Measurements from ENCODE around the gene KCNJ15. TPM values are rescaled to one million over a fixed set of nuclear protein-coding genes. Genes with fewer than 3 reads are reported as not detected.
A peak's percentile ranks its signal among the peaks of the same experiment; 100 is the strongest.

Gene KCNJ15
- total and polyA plus RNA-seq, 2 experiments from 2014 or later: not detected

DNA sequence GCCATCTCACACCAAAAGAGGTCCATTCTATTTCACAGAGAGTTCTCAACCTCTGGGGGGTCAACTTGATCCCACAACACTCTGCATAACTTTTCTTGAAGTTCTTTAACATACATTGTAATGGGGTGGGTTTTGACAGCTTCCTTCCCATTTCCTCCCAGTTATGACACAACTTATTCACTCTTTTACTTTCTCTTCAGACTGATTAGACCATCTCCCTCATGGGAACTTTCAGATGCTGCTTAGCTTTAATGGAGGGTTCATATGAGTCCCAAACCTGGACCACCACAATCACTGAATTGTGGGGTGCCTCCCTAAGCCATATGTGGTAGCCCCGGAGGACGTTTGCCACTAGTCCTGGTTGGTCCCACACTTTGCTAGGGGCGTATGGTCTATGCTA lies 28.3 kb upstream of the KCNJ15 start:
- DNase-seq (ENCODE audit: low spot score) (no peak), ATAC-seq (no peak)
- peaks cover 26% of the 10 kb centered on the region for H3K36me3 ChIP-seq (ENCODE audit: insufficient read depth)
- no peak overlapping the region for H3K4me3 ChIP-seq
- Mint-ChIP-seq H3K4me3 (peak overlapping the region; percentile 43; the same call in 2 of the 3 replicates), H3K4me1 (peaks cover 9% of the 10 kb centered on the region; the same call in 2 of the 3 replicates), H3K27me3 (ENCODE audit: insufficient read depth, low read depth, poor library complexity) (peaks cover 14% of the 10 kb centered on the region), H3K9me3 (peaks cover 87% of the 10 kb centered on the region), H3K36me3 (ENCODE audit: low read depth) (peaks cover 80% of the 10 kb centered on the region), H3K27ac (no peak overlapping the region)
- peaks cover 2% of the 10 kb centered on the region; the same call in 1 of the 2 replicates for H3K9me2 ChIP-seq (ENCODE audit: insufficient read depth)
- no peak for TF ChIP-seq POLR2AphosphoS5 (IDR thresholded peaks at IDR 0.05; ENCODE audit: low read depth)
- no peak for TF ChIP-seq NANOG (IDR thresholded peaks at IDR 0.05; ENCODE audit: borderline replicate concordance)
- no peak for TF ChIP-seq JUNB (IDR thresholded peaks at IDR 0.05; ENCODE audit: unreplicated experiment)
- TF ChIP-seq, protein P1, sequence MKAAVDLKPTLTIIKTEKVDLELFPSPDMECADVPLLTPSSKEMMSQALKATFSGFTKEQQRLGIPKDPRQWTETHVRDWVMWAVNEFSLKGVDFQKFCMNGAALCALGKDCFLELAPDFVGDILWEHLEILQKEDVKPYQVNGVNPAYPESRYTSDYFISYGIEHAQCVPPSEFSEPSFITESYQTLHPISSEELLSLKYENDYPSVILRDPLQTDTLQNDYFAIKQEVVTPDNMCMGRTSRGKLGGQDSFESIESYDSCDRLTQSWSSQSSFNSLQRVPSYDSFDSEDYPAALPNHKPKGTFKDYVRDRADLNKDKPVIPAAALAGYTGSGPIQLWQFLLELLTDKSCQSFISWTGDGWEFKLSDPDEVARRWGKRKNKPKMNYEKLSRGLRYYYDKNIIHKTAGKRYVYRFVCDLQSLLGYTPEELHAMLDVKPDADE (IDR thresholded peaks at IDR 0.05): no peak
- TF ChIP-seq, protein P2, sequence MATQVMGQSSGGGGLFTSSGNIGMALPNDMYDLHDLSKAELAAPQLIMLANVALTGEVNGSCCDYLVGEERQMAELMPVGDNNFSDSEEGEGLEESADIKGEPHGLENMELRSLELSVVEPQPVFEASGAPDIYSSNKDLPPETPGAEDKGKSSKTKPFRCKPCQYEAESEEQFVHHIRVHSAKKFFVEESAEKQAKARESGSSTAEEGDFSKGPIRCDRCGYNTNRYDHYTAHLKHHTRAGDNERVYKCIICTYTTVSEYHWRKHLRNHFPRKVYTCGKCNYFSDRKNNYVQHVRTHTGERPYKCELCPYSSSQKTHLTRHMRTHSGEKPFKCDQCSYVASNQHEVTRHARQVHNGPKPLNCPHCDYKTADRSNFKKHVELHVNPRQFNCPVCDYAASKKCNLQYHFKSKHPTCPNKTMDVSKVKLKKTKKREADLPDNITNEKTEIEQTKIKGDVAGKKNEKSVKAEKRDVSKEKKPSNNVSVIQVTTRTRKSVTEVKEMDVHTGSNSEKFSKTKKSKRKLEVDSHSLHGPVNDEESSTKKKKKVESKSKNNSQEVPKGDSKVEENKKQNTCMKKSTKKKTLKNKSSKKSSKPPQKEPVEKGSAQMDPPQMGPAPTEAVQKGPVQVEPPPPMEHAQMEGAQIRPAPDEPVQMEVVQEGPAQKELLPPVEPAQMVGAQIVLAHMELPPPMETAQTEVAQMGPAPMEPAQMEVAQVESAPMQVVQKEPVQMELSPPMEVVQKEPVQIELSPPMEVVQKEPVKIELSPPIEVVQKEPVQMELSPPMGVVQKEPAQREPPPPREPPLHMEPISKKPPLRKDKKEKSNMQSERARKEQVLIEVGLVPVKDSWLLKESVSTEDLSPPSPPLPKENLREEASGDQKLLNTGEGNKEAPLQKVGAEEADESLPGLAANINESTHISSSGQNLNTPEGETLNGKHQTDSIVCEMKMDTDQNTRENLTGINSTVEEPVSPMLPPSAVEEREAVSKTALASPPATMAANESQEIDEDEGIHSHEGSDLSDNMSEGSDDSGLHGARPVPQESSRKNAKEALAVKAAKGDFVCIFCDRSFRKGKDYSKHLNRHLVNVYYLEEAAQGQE (IDR thresholded peaks at IDR 0.05; ENCODE audit: unreplicated experiment): no peak
- TF ChIP-seq, protein P3, sequence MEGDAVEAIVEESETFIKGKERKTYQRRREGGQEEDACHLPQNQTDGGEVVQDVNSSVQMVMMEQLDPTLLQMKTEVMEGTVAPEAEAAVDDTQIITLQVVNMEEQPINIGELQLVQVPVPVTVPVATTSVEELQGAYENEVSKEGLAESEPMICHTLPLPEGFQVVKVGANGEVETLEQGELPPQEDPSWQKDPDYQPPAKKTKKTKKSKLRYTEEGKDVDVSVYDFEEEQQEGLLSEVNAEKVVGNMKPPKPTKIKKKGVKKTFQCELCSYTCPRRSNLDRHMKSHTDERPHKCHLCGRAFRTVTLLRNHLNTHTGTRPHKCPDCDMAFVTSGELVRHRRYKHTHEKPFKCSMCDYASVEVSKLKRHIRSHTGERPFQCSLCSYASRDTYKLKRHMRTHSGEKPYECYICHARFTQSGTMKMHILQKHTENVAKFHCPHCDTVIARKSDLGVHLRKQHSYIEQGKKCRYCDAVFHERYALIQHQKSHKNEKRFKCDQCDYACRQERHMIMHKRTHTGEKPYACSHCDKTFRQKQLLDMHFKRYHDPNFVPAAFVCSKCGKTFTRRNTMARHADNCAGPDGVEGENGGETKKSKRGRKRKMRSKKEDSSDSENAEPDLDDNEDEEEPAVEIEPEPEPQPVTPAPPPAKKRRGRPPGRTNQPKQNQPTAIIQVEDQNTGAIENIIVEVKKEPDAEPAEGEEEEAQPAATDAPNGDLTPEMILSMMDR (conservative IDR thresholded peaks at IDR 0.05; ENCODE audit: low read depth in 2 of 2): no peak
- H2AFZ ChIP-seq: no peak overlapping the region
- H3K4me1 ChIP-seq (ENCODE audit: insufficient read depth): no peaks in the 10 kb centered on the region
- no peaks in the 10 kb centered on the region for H3F3A ChIP-seq (replicated peaks; ENCODE audit: low read depth)
- H3K27me3 ChIP-seq (ENCODE audit: insufficient read depth): no peaks in the 10 kb centered on the region
- H3K27ac ChIP-seq (ENCODE audit: low read depth): 0 out of 2 replicates have a peak overlapping the region, but pooled peaks have one; percentile 27
- no peaks in the 10 kb centered on the region for H3K79me2 ChIP-seq (replicated peaks; ENCODE audit: insufficient read depth)
- H4K20me1 ChIP-seq (replicated peaks; ENCODE audit: insufficient read depth): no peaks in the 10 kb centered on the region
- no peak overlapping the region for H3K4me2 ChIP-seq

DNA sequence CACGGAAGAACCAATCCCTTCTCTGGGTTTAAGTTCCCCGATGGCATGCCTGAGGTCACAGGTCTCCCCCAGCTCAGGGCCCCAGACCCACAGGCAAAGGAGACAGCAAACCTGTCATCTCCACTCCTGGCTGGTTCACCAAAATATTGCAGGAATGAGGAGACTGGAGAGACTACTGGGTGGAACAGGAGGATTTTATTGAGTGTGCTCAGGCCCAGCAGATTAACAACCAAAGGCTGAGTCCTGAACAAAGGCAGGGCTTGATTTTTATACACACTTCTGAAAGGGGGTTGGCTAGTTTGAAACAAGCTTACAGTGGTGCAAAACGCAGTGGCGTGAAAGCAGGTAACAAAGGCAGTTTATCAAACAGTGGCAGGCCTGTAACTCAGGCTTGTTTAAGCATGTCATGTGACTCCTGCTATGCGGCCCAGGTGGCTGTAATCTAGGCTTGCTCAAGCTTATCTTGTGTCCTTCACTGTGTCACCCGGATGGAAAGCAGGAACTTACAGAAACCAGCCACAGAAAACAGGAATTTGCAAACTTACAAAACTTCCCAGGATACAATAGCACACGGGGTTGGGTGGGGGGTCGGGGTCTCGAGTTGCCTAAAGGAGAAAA lies 27.4 kb upstream of the KCNJ15 start:
- H3K79me2 ChIP-seq (replicated peaks; ENCODE audit: insufficient read depth): no peaks in the 10 kb centered on the region
- no peaks in the 10 kb centered on the region for H3F3A ChIP-seq (replicated peaks; ENCODE audit: low read depth)
- H2AFZ ChIP-seq: no peak overlapping the region
- H3K27ac Mint-ChIP-seq: no peak overlapping the region; the same call in 1 of the 2 replicates
- H3K36me3 Mint-ChIP-seq (ENCODE audit: low read depth): peaks cover 71% of the 10 kb centered on the region
- H3K9me3 Mint-ChIP-seq: peaks cover 78% of the 10 kb centered on the region
- H3K27me3 Mint-ChIP-seq (ENCODE audit: insufficient read depth, low read depth, poor library complexity): peaks cover 14% of the 10 kb centered on the region
- H3K27me3 ChIP-seq (ENCODE audit: insufficient read depth): no peaks in the 10 kb centered on the region
- H3K4me3 ChIP-seq: no peak overlapping the region
- peaks cover 26% of the 10 kb centered on the region for H3K36me3 ChIP-seq (ENCODE audit: insufficient read depth)
- DNase-seq (ENCODE audit: low spot score): peak; percentile 24
- no peak for ATAC-seq
- H3K4me1 Mint-ChIP-seq: peaks cover 9% of the 10 kb centered on the region; the same call in 2 of the 3 replicates
- no peak overlapping the region for H3K4me3 Mint-ChIP-seq
- no peaks in the 10 kb centered on the region for H4K20me1 ChIP-seq (replicated peaks; ENCODE audit: insufficient read depth)
- TF ChIP-seq, protein P2 (IDR thresholded peaks at IDR 0.05; ENCODE audit: unreplicated experiment): no peak
- TF ChIP-seq NANOG (IDR thresholded peaks at IDR 0.05; ENCODE audit: borderline replicate concordance) (no peak), JUNB (IDR thresholded peaks at IDR 0.05; ENCODE audit: unreplicated experiment) (no peak), ZNF114 (CRISPR knock-in tag; IDR thresholded peaks at IDR 0.05) (no peak), EZH2phosphoT487 (IDR thresholded peaks at IDR 0.05; ENCODE audit: unreplicated experiment) (no peak), EZH2 (IDR thresholded peaks at IDR 0.05; ENCODE audit: low read depth, unreplicated experiment) (no peak), POLR2AphosphoS5 (IDR thresholded peaks at IDR 0.05; ENCODE audit: low read depth) (no peak), ZNF331 (CRISPR knock-in tag; IDR thresholded peaks at IDR 0.05; ENCODE audit: low read depth) (no peak)
- TF ChIP-seq, protein P3 (conservative IDR thresholded peaks at IDR 0.05; ENCODE audit: low read depth in 2 of 2): no peak
- H3K4me1 ChIP-seq (ENCODE audit: insufficient read depth): no peaks in the 10 kb centered on the region
- peaks cover 2% of the 10 kb centered on the region; the same call in 1 of the 2 replicates for H3K9me2 ChIP-seq (ENCODE audit: insufficient read depth)
- no peak overlapping the region for H3K27ac ChIP-seq (ENCODE audit: low read depth)
- no peak overlapping the region for H3K4me2 ChIP-seq

Data from GM23338 (cell line).